ENCODE measurements around the gene OTOGL.

DNA sequence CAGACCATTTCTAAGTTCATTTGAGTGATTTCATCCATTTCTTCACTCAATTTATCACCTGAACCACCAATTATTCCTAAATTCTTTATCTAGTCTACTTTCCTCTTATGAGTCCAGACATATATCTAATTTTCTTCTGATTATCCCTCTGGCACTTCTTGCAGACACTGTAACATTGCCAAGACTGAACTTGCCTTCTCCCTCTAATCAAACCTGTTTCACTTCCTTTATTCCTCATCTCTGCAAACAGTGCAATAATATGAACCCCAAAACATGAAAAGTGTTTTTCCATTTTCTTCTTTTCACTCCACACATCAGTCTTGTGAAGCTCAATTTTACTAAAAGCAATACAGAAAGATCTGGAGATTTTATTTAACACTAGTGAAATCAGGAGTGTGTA is 306.9 kb downstream of the OTOGL start:
- TF ChIP-seq, protein P1, sequence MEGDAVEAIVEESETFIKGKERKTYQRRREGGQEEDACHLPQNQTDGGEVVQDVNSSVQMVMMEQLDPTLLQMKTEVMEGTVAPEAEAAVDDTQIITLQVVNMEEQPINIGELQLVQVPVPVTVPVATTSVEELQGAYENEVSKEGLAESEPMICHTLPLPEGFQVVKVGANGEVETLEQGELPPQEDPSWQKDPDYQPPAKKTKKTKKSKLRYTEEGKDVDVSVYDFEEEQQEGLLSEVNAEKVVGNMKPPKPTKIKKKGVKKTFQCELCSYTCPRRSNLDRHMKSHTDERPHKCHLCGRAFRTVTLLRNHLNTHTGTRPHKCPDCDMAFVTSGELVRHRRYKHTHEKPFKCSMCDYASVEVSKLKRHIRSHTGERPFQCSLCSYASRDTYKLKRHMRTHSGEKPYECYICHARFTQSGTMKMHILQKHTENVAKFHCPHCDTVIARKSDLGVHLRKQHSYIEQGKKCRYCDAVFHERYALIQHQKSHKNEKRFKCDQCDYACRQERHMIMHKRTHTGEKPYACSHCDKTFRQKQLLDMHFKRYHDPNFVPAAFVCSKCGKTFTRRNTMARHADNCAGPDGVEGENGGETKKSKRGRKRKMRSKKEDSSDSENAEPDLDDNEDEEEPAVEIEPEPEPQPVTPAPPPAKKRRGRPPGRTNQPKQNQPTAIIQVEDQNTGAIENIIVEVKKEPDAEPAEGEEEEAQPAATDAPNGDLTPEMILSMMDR (IDR thresholded peaks at IDR 0.05; ENCODE audit: insufficient read depth, low read length), result no peak
- no peak for TF ChIP-seq POLR2AphosphoS5 (IDR thresholded peaks at IDR 0.05; ENCODE audit: low read depth)
- TF ChIP-seq, protein P2, sequence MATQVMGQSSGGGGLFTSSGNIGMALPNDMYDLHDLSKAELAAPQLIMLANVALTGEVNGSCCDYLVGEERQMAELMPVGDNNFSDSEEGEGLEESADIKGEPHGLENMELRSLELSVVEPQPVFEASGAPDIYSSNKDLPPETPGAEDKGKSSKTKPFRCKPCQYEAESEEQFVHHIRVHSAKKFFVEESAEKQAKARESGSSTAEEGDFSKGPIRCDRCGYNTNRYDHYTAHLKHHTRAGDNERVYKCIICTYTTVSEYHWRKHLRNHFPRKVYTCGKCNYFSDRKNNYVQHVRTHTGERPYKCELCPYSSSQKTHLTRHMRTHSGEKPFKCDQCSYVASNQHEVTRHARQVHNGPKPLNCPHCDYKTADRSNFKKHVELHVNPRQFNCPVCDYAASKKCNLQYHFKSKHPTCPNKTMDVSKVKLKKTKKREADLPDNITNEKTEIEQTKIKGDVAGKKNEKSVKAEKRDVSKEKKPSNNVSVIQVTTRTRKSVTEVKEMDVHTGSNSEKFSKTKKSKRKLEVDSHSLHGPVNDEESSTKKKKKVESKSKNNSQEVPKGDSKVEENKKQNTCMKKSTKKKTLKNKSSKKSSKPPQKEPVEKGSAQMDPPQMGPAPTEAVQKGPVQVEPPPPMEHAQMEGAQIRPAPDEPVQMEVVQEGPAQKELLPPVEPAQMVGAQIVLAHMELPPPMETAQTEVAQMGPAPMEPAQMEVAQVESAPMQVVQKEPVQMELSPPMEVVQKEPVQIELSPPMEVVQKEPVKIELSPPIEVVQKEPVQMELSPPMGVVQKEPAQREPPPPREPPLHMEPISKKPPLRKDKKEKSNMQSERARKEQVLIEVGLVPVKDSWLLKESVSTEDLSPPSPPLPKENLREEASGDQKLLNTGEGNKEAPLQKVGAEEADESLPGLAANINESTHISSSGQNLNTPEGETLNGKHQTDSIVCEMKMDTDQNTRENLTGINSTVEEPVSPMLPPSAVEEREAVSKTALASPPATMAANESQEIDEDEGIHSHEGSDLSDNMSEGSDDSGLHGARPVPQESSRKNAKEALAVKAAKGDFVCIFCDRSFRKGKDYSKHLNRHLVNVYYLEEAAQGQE (IDR thresholded peaks at IDR 0.05; ENCODE audit: insufficient replicate concordance, low read depth), result no peak
- no peak for TF ChIP-seq GABPA (IDR thresholded peaks at IDR 0.05; ENCODE audit: low read depth)
- no peak for TF ChIP-seq SPI1 (IDR thresholded peaks at IDR 0.05; ENCODE audit: borderline replicate concordance, low read depth)
